GM19240 (cell line): ENCODE results near the gene NPPB.

Experiments
- DNase-seq: peaks from one replicate; pipeline ENCODE4 v3.0.0; 2011; ENCODE audit warnings: low spot score; ENCODE audit not compliant: insufficient read length

Gene NPPB

GRCh38 chr1:11835441-11836225 is 23.1 kb downstream of the NPPB start:
- DNase-seq = no peak

DNA sequence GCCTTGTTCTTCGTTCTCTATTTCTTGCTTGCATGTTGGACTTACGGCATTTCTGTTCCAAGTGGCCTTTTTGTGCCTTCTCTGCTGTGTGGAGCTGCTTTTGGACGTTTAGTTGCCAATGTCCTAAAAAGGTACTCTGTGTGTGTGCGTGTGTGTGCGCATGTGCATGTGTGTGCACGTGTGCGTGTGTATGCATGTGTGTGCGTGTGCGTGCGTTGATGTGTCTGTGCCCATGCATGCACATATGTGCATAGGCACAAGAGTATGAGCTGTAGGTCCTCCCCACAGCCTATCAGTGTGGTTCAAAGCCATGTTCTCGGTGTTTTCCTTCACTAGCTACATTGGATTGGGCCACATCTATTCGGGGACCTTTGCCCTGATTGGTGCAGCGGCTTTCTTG is 24.8 kb downstream of the NPPB start:
- no peak for DNase-seq

- DNase-seq = no peak
Observed at GRCh38 chr1:11833497-11833896, 25.2 kb downstream of the NPPB start.

GRCh38 chr1:11831945-11832725 is 26.6 kb downstream of the NPPB start:
- DNase-seq = no peak

DNA sequence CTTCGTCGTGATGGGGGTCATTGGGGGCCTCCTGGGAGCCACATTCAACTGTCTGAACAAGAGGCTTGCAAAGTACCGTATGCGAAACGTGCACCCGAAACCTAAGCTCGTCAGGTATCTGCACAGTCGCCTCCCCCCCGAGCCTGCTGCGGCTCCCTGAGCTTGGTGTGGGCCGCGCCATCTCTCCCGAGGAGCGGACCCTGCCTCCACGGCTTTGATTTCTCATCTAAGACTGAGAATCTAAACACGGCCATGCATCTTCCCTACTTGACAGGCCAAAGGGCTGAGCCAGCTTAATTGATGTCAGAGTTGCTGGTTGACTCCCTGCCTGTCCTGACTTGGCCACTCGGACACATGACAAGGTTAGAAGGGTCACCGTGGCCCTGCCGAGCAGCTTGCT is 30.2 kb downstream of the NPPB start:
- no peak for DNase-seq

- no peak for DNase-seq
Observed at GRCh38 chr1:11826946-11827345, 31.8 kb downstream of the NPPB start.

DNA sequence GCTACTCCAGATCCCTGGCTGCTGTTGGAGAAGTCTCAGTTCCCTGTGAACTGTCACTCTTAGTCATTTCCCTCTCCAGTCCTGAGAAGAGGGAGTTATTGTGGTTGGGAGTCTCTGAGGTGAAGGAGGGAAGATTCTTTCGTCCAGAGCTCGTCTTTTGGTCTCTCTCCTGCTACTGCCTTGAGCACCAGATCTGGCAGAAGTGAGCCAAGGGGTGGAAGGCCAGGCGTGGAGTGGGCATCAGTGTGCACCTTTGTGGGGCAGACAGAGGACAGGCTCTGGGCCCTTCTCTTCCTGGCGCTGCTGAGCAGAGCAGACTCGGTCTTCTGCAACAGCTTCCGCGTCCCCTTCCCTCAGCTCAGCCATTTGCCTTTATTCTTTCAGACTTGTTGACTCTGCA is 33.6 kb downstream of the NPPB start:
- no peak for DNase-seq

DNA sequence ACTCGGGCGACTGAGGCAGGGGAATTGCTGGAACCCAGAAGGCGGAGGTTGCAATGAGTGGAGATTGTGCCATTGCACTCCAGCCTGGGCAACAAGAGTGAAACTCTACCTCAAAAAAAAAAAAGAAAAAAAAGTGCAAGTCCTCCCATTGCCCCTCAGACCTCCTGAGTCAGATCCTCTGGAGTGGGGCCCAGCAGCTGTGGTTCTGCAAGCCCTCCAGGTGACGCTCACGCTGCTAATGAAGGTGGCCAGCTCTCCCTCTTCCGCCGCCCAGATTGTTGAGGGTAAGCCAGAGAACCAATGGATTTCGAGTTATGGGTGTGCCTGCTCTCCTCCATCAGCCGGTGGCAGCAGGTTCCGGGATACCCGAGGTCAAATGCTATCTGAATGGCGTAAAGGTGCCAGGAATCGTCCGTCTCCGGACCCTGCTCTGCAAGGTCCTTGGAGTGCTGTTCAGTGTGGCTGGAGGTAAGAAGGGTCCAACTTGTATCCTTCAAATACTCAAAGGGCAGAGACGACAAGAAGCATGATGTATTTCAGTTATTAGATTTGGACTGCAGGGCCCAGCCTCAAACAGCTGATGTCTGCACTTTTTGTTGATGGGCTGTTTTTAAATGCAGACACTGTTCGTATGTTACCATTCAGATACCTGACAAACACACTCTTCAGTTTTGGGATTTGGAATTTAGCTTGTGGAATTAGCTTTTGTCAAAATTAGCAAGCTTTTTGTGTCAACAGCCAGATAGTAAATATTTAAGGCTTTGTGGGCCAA is 35.2 kb downstream of the NPPB start:
- DNase-seq = no peak

DNA sequence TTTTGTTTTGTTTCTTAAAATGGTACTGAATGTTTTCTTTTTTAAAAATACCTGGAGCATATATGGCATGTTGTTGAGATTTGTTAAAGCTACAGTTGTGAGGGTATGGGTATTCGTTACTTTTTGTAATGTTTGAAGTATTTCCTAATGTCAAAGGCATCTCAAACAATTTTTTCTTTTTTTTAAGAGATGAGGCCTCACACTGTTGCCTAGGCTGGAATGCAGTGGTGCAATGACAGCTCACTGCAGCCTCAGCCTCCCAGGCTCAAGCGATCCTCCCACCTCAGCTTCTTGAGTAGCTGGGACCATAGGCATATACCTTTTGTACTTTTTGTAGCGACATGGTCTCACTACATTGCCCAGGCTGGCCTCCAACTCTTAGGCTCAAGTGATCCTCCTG is 36.7 kb downstream of the NPPB start:
- DNase-seq = no peak

GRCh38 chr1:11817192-11817591 is 41.6 kb downstream of the NPPB start:
- no peak for DNase-seq

DNA sequence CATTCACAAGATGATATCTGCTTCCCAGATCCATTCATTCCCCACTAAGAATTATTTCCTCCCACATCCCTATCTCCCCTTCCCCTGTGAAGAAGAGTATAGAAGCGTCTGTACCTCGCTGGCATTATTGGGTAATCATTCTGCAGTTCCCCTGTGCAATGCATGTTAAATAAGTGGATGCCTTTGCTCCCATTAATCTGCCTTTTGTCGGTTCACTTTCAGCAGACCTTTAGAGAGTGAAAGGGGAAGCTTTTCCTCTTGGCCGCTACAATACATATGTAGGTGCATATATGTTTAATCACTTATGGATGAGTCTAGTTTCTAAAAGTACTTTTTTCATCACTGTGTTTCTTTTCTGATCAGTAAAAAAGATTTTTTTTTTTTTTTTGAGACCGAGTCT is 45.7 kb downstream of the NPPB start:
- DNase-seq = no peak
